HCT116 (cell line): Measurements from ENCODE around the gene ZNF646. TPM values are rescaled to one million over a fixed set of nuclear protein-coding genes. Genes with fewer than 3 reads are reported as not detected.

Experiments
- ATAC-seq: fragments of 200-7000 bp; cut with Tn5 transposase; 2 replicates; pipeline ENCODE4 v1.9.1; 2020; ENCODE audit warnings: mild to moderate bottlenecking, moderate library complexity
- BruUV-seq: library from RNA; stranded (reverse); fragments of 400-500 nt; replicated peaks from 2 replicates; lab custom pipeline; 2021; lab: Mats Ljungman, UMichigan
- CTCF ChIA-PET: fragments of 300-600 bp; sonication (Branson Sonifier 250); formaldehyde crosslinking; loops from one replicate; lab custom pipeline; 2021; ENCODE audit warnings: antibody characterized with exemption; lab: Charles Lee
- POLR2A ChIA-PET: fragments of 300-600, 350-600 bp; sonication (Branson Sonifier 250); formaldehyde crosslinking; loops from one replicate; lab custom pipeline; 2021; ENCODE audit warnings: antibody characterized with exemption; lab: Charles Lee
- RAD21 ChIA-PET, 2 experiments: fragments of 300-600 bp; sonication (Branson Sonifier 250); formaldehyde crosslinking; loops; one replicate each; lab custom pipeline; 2023; ENCODE audit warnings: low total read pairs in 2 of 2; ENCODE audit not compliant: uncharacterized antibody in 2 of 2, unreplicated experiment in 2 of 2, low non-redundant PET in 1 of 2; lab: Charles Lee
- DNase-seq: peaks from one replicate; pipeline ENCODE4 v3.0.0-alpha.2; 2010; ENCODE audit warnings: low read depth, low spot score
- H2AFZ ChIP-seq: fragments of 200-600 bp; shearing (Covaris generic), sonication (generic); 2 replicates; pipeline ENCODE4 v1.6.1; 2017; ENCODE audit warnings: low read depth, mixed run types, mixed read lengths, antibody characterized with exemption, low read length; ENCODE audit not compliant: poor library complexity, severe bottlenecking
- H3K27ac ChIP-seq: 2 replicates; pipeline ENCODE4 v1.5.1; 2012; ENCODE audit warnings: low read depth, low read length
- H3K27me3 ChIP-seq: fragments of 200-600 bp; sonication (generic); 2 replicates; pipeline ENCODE4 v1.6.1; 2016; ENCODE audit warnings: mixed run types, low read length, mixed read lengths; ENCODE audit not compliant: insufficient read depth
- H3K36me3 ChIP-seq, 2 experiments: fragments of 200-500 bp in 1 of 2; fragments of 200-600 bp in 1 of 2; sonication (Bioruptor generic) in 1 of 2; sonication (generic) in 1 of 2; 2 replicates each; pipeline versions ENCODE4 v1.5.1 to v1.6.1; 2014 to 2016; ENCODE audit warnings: low read length in 2 of 2, inconsistent platforms in 1 of 2, mixed read lengths in 1 of 2, mixed run types in 1 of 2; ENCODE audit not compliant: insufficient read depth in 2 of 2, control insufficient read depth in 1 of 2
- H3K4me1 ChIP-seq, 2 experiments: fragments of 200-600 bp in 1 of 2; sonication (generic) in 1 of 2; 2 replicates each; pipeline versions ENCODE4 v1.5.1 to v1.6.1; 2012 to 2017; ENCODE audit warnings: low read length in 2 of 2, inconsistent platforms in 1 of 2, mild to moderate bottlenecking in 1 of 2, mixed read lengths in 1 of 2, mixed run types in 1 of 2, moderate library complexity in 1 of 2; ENCODE audit not compliant: insufficient read depth in 2 of 2, control insufficient read depth in 1 of 2
- H3K4me2 ChIP-seq: fragments of 200-600 bp; sonication (generic); 2 replicates; pipeline ENCODE4 v1.6.1; 2017; ENCODE audit warnings: mixed run types, low read length, mixed read lengths
- H3K4me3 ChIP-seq, 2 experiments: fragments of 200-600 bp in 1 of 2; sonication (generic) in 1 of 2; replicated peaks in 1 of 2; 2 replicates each; pipeline ENCODE4 v1.5.1; 2011 to 2016; ENCODE audit warnings: low read length in 2 of 2, control low read depth in 1 of 2, low read depth in 1 of 2, mild to moderate bottlenecking in 1 of 2, mixed read lengths in 1 of 2, mixed run types in 1 of 2
- H3K79me2 ChIP-seq: fragments of 200-600 bp; sonication (generic); 2 replicates; pipeline ENCODE4 v1.6.1; 2017; ENCODE audit warnings: mild to moderate bottlenecking, mixed run types, low read length, moderate library complexity, mixed read lengths; ENCODE audit not compliant: insufficient read depth
- H3K9ac ChIP-seq: fragments of 200-600 bp; sonication (generic); 2 replicates; pipeline ENCODE4 v1.6.1; 2016; ENCODE audit warnings: low read length, mixed read lengths
- H3K9me2 ChIP-seq: fragments of 200-600 bp; sonication (generic), shearing (Covaris generic); 2 replicates; pipeline ENCODE4 v1.6.1; 2017; ENCODE audit warnings: mixed run types, mild to moderate bottlenecking, moderate library complexity; ENCODE audit not compliant: insufficient read depth
- H3K9me3 ChIP-seq, 2 experiments: fragments of 200-500 bp in 1 of 2; fragments of 200-600 bp in 1 of 2; sonication (Bioruptor generic) in 1 of 2; sonication (generic) in 1 of 2; 2 replicates each; pipeline ENCODE4 v1.6.1; 2014 to 2017; ENCODE audit warnings: low read length in 2 of 2, mixed read lengths in 2 of 2, inconsistent platforms in 1 of 2, low read depth in 1 of 2, mild to moderate bottlenecking in 1 of 2, mixed run types in 1 of 2, moderate library complexity in 1 of 2; ENCODE audit not compliant: control insufficient read depth in 1 of 2, insufficient read depth in 1 of 2
- H4K20me1 ChIP-seq: fragments of 200-600 bp; sonication (generic), shearing (Covaris generic); 2 replicates; pipeline ENCODE4 v1.6.1; 2017; ENCODE audit warnings: mixed run types, mild to moderate bottlenecking, moderate library complexity; ENCODE audit not compliant: insufficient read depth
- ATF3 ChIP-seq: IDR thresholded peaks from 2 replicates; pipeline ENCODE4 v1.6.1; 2012
- EGR1 ChIP-seq: IDR thresholded peaks from 2 replicates; pipeline ENCODE4 v1.6.1; 2012; ENCODE audit warnings: low read depth
- ELF1 ChIP-seq: IDR thresholded peaks from 2 replicates; pipeline ENCODE4 v1.6.1; 2012; ENCODE audit warnings: low read depth, borderline replicate concordance
- EZH2phosphoT487 ChIP-seq: fragments of 200-600 bp; IDR thresholded peaks from 2 replicates; pipeline ENCODE4 v1.6.1; 2018; ENCODE audit warnings: antibody characterized with exemption, borderline replicate concordance
- FOSL1 ChIP-seq: IDR thresholded peaks from 2 replicates; pipeline ENCODE4 v1.6.1; 2012; ENCODE audit warnings: low read depth
- JUND ChIP-seq: IDR thresholded peaks from 2 replicates; pipeline ENCODE4 v1.6.1; 2012
- POLR2A ChIP-seq: IDR thresholded peaks from 2 replicates; pipeline ENCODE4 v1.7.0; 2011; ENCODE audit warnings: borderline replicate concordance; ENCODE audit not compliant: insufficient read depth, insufficient read length; ENCODE audit errors: extremely low read depth
- POLR2AphosphoS5 ChIP-seq: IDR thresholded peaks from 2 replicates; pipeline ENCODE4 v1.6.1; 2011; ENCODE audit warnings: mild to moderate bottlenecking, low read depth, low read length, moderate library complexity
- REST ChIP-seq: IDR thresholded peaks from 2 replicates; pipeline ENCODE4 v1.6.1; 2012; ENCODE audit warnings: low read depth
- SP1 ChIP-seq: IDR thresholded peaks from 2 replicates; pipeline ENCODE4 v1.6.1; 2012; ENCODE audit warnings: low read depth
- intact Hi-C: fragments of 100-400 bp; cut with micrococcal nuclease; formaldehyde crosslinking; loops from 2 replicates; pipeline ENCODE4 v1.10.0; 2022
- total RNA-seq: library from RNA; stranded (reverse); gene quantifications from one replicate; pipeline ENCODE4 v1.2.1, GENCODE V29; 2021; ENCODE audit not compliant: unreplicated experiment
- TF ChIP-seq, protein P1 (sequence below): IDR thresholded peaks from 2 replicates; pipeline ENCODE4 v1.6.1; 2012

Gene ZNF646
- total RNA-seq, 1 experiment from 2014 or later: 17.7 TPM

- H3K9ac ChIP-seq: peak overlapping the region; percentile 90; the same call in 1 of the 2 replicates
- H3K9me3 ChIP-seq: no peaks in the 10 kb centered on the region
- peak overlapping the region; percentile 83 for H3K4me2 ChIP-seq
- H3K79me2 ChIP-seq: peaks cover 16% of the 10 kb centered on the region
- H3K9me2 ChIP-seq: no peaks in the 10 kb centered on the region
- ATAC-seq: no peak
- CTCF ChIA-PET: interaction anchor here (0.7 kb wide), 1 partner anchor 9 kb away, joined by 3 read pairs; no protein-coding TSS in a partner anchor
- TF ChIP-seq JUND (no peak), POLR2AphosphoS5 (no peak), ATF3 (no peak), EGR1 (no peak), FOSL1 (no peak), REST (no peak), ELF1 (no peak), SP1 (no peak), EZH2phosphoT487 (no peak), POLR2A (no peak)
- TF ChIP-seq, protein P1, sequence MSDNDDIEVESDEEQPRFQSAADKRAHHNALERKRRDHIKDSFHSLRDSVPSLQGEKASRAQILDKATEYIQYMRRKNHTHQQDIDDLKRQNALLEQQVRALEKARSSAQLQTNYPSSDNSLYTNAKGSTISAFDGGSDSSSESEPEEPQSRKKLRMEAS: no peak
- no peak overlapping the region for H3K27ac ChIP-seq
- peak overlapping the region; percentile 83 to 98 for H3K4me3 ChIP-seq
- H3K4me1 ChIP-seq: peaks cover 10 to 26% of the 10 kb centered on the region in 2 experiments; a peak in 3 of 4 replicates
- no peaks in the 10 kb centered on the region for H4K20me1 ChIP-seq
- H3K27me3 ChIP-seq: no peaks in the 10 kb centered on the region
- H2AFZ ChIP-seq: no peak overlapping the region
- peaks cover 11 to 31% of the 10 kb centered on the region in 2 experiments for H3K36me3 ChIP-seq
- RAD21 ChIA-PET: no interaction called here
- DNase-seq: no peak
- BruUV-seq: no TSS peak
- intact Hi-C loops: loop anchor here (5.0 kb wide), 1 partner anchor 335 kb away; the partner anchor contains the start of gene ZNF843
- POLR2A ChIA-PET: interaction anchor here (1.3 kb wide), 1 partner anchor 10 kb away, joined by 3 read pairs; the partner anchor contains the start of gene KAT8
These were observed 33.2 kb downstream of the ZNF646 start for GRCh38 chr16:31107465-31107867.
